ENCODE results near the gene NME8.
"Not testable (repeated sequence)": the region's sequence is repeated elsewhere in the genome, so short reads cannot be mapped to it uniquely, and the experiment has no call there.

NME8 gene, protein sequence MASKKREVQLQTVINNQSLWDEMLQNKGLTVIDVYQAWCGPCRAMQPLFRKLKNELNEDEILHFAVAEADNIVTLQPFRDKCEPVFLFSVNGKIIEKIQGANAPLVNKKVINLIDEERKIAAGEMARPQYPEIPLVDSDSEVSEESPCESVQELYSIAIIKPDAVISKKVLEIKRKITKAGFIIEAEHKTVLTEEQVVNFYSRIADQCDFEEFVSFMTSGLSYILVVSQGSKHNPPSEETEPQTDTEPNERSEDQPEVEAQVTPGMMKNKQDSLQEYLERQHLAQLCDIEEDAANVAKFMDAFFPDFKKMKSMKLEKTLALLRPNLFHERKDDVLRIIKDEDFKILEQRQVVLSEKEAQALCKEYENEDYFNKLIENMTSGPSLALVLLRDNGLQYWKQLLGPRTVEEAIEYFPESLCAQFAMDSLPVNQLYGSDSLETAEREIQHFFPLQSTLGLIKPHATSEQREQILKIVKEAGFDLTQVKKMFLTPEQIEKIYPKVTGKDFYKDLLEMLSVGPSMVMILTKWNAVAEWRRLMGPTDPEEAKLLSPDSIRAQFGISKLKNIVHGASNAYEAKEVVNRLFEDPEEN

DNA sequence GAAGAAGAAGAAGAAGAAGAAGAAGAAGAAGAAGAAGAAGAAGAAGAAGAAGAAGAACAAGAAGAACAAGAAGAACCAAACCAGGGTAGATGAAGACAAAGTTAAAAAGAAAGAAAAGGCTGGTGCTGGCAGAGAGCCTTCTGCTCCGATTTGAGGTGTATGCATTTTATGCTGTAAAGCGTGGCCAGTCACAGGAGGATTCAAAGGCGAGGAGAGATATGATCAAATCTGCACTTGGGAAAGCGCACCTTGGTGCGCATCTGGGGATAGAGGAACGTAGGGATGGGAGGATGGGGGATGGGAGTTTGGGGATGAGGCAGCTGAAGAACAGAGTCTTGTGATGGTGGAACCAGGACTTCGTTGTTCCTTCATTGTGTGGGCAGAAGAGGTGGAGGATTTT is at the start of gene NME8:
Gene NME8 (plus strand): TSS at position 301 of the 400 bp plus-strand sequence. CDS start 1,670 bp downstream, outside the sequence.
- no peak within 1 kb of the TSS for H3K4me3 ChIP-seq (ENCODE audit: low read depth in 1 of 5, low read length in 5 of 5)
- no peak within 1 kb of the TSS for H3K27ac ChIP-seq (ENCODE audit: low read depth, low read length)
- H3K27me3 ChIP-seq (ENCODE audit: control insufficient read depth in 5 of 5, insufficient read depth in 4 of 5, low read length in 5 of 5): peaks cover 0 to 3% (median 0%) of the 10 kb centered on the region in 5 donors
- H3K4me1 ChIP-seq (ENCODE audit: control insufficient read depth in 5 of 5, insufficient read depth in 5 of 5, low read length in 5 of 5): no peaks in the 10 kb centered on the region
- no peak within 1 kb of the TSS for H3K9ac ChIP-seq (ENCODE audit: low read length in 5 of 5)
- no peaks in the 10 kb centered on the region for H3K36me3 ChIP-seq (ENCODE audit: control insufficient read depth in 5 of 5, insufficient read depth in 5 of 5, low read length in 5 of 5)
- peaks cover 0 to 5% (median 0%) of the 10 kb centered on the region in 5 donors for H3K9me3 ChIP-seq (ENCODE audit: control insufficient read depth in 5 of 5, low read length in 5 of 5)

GRCh38 chr7:37806152-37806551 is 42.2 kb upstream of the NME8 start:
- no peaks in the 10 kb centered on the region for H3K4me1 ChIP-seq (ENCODE audit: control insufficient read depth in 5 of 5, insufficient read depth in 5 of 5, low read length in 5 of 5)
- no peaks in the 10 kb centered on the region for H3K36me3 ChIP-seq (ENCODE audit: control insufficient read depth in 5 of 5, insufficient read depth in 5 of 5, low read length in 5 of 5)
- no peaks in the 10 kb centered on the region for H3K27me3 ChIP-seq (ENCODE audit: control insufficient read depth in 5 of 5, insufficient read depth in 4 of 5, low read length in 5 of 5)
- no peaks in the 10 kb centered on the region for H3K9me3 ChIP-seq (ENCODE audit: control insufficient read depth in 5 of 5, low read length in 5 of 5)
- no peak overlapping the region for H3K9ac ChIP-seq (ENCODE audit: low read length in 5 of 5)
- no peak overlapping the region for H3K27ac ChIP-seq (ENCODE audit: low read depth, low read length)
- H3K4me3 ChIP-seq (ENCODE audit: low read depth in 1 of 5, low read length in 5 of 5): no peak overlapping the region

GRCh38 chr7:37812161-37812580 is 36.2 kb upstream of the NME8 start:
- not testable (repeated sequence) for H3K9me3 ChIP-seq (ENCODE audit: control insufficient read depth in 5 of 5, low read length in 5 of 5); H3K36me3 ChIP-seq (ENCODE audit: control insufficient read depth in 5 of 5, insufficient read depth in 5 of 5, low read length in 5 of 5); H3K9ac ChIP-seq (ENCODE audit: low read length in 5 of 5); H3K27me3 ChIP-seq (ENCODE audit: control insufficient read depth in 5 of 5, insufficient read depth in 4 of 5, low read length in 5 of 5); H3K27ac ChIP-seq (ENCODE audit: low read depth, low read length); H3K4me3 ChIP-seq (ENCODE audit: low read depth in 1 of 5, low read length in 5 of 5); H3K4me1 ChIP-seq (ENCODE audit: control insufficient read depth in 5 of 5, insufficient read depth in 5 of 5, low read length in 5 of 5)

DNA sequence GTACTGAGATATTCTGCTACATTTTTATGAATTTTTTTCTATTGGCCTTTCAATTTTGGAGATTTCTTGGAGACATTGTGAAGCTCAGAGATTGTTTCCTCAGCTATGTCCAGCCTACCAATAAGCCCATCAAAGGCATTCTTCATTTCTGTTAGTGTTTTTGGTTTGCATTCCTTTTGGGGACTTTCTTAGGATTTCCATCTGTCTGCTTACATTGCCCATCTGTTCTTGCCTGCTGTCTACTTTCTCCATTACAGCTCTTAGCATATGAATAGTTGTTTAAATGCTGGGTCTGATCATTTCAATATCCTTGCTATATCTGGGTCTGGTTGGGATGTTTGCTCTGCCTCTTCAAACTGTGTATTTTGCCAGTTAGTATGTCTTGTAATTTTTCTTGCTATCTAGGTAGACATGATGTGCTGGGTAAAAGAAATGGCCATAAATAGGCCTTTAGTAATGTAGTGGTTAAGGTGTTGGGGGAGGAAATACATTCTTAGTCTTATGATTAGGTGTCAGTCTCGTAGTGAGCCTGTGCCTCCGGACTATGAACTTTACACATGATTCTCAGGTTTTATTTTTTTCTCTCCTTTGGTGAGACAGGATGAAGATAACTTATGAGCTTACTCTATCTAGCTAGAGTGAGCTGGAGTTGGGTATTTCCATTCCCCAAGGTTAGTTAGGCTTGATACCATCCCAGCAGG is 32.6 kb upstream of the NME8 start:
- peaks cover 0 to 3% (median 0%) of the 10 kb centered on the region in 5 donors for H3K4me1 ChIP-seq (ENCODE audit: control insufficient read depth in 5 of 5, insufficient read depth in 5 of 5, low read length in 5 of 5)
- H3K9me3 ChIP-seq (ENCODE audit: control insufficient read depth in 5 of 5, low read length in 5 of 5): peaks cover 0 to 3% (median 0%) of the 10 kb centered on the region in 5 donors
- no peak overlapping the region for H3K4me3 ChIP-seq (ENCODE audit: low read depth in 1 of 5, low read length in 5 of 5)
- H3K27ac ChIP-seq (ENCODE audit: low read depth, low read length): no peak overlapping the region
- H3K27me3 ChIP-seq (ENCODE audit: control insufficient read depth in 5 of 5, insufficient read depth in 4 of 5, low read length in 5 of 5): no peaks in the 10 kb centered on the region
- H3K36me3 ChIP-seq (ENCODE audit: control insufficient read depth in 5 of 5, insufficient read depth in 5 of 5, low read length in 5 of 5): no peaks in the 10 kb centered on the region
- no peak overlapping the region for H3K9ac ChIP-seq (ENCODE audit: low read length in 5 of 5)

GRCh38 chr7:37816922-37817590 is 31.3 kb upstream of the NME8 start:
- Histone ChIP-seq H3K4me1 (ENCODE audit: control insufficient read depth in 5 of 5, insufficient read depth in 5 of 5, low read length in 5 of 5) (peaks cover 0 to 3% (median 0%) of the 10 kb centered on the region in 5 donors), H3K27ac (ENCODE audit: low read depth, low read length) (no peak overlapping the region), H3K27me3 (ENCODE audit: control insufficient read depth in 5 of 5, insufficient read depth in 4 of 5, low read length in 5 of 5) (no peaks in the 10 kb centered on the region), H3K4me3 (ENCODE audit: low read depth in 1 of 5, low read length in 5 of 5) (no peak overlapping the region), H3K9me3 (ENCODE audit: control insufficient read depth in 5 of 5, low read length in 5 of 5) (peaks cover 0 to 7% (median 6%) of the 10 kb centered on the region in 5 donors), H3K9ac (ENCODE audit: low read length in 5 of 5) (no peak overlapping the region), H3K36me3 (ENCODE audit: control insufficient read depth in 5 of 5, insufficient read depth in 5 of 5, low read length in 5 of 5) (no peaks in the 10 kb centered on the region)

- Histone ChIP-seq H3K4me1 (ENCODE audit: control insufficient read depth in 5 of 5, insufficient read depth in 5 of 5, low read length in 5 of 5) (peaks cover 0 to 3% (median 0%) of the 10 kb centered on the region in 5 donors), H3K9me3 (ENCODE audit: control insufficient read depth in 5 of 5, low read length in 5 of 5) (peaks cover 0 to 7% (median 6%) of the 10 kb centered on the region in 5 donors), H3K27me3 (ENCODE audit: control insufficient read depth in 5 of 5, insufficient read depth in 4 of 5, low read length in 5 of 5) (no peaks in the 10 kb centered on the region), H3K27ac (ENCODE audit: low read depth, low read length) (no peak overlapping the region), H3K4me3 (ENCODE audit: low read depth in 1 of 5, low read length in 5 of 5) (no peak overlapping the region), H3K9ac (ENCODE audit: low read length in 5 of 5) (no peak overlapping the region), H3K36me3 (ENCODE audit: control insufficient read depth in 5 of 5, insufficient read depth in 5 of 5, low read length in 5 of 5) (no peaks in the 10 kb centered on the region)
Measured at GRCh38 chr7:37817591-37817960, 30.8 kb upstream of the NME8 start.

DNA sequence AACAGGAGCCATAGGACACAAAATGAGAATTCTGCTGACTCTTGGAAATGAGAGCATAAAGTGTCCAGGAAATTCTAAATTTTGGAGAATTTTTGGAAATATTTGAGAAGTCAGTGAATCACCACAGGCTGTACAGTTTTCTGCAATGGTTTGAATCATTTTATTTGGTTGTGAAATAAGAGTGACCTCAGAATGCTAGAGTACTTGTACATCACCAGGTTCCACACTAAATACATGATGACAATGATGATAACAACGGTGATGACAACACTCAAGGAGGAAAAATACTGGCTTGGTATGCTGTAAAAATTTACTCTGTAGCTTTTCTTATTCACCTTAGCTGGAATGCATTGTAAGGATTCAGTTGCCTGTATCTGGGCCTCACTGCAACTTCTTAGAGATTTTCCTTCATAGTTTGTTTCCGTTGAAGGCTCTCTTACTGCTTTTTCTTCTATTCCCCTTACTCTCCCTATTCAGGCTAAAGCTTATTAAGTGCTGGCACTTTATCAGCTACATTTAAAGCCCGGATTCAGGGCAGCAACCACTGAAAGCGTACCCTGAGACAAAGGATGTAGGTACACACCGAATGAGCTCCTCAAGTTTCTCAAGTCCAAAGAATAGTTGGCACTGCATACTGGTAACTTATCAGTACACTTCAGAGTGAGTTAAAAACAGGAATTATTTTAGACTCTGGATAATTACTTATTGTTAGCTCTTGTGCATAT is 30.2 kb upstream of the NME8 start:
- no peak overlapping the region for H3K9ac ChIP-seq (ENCODE audit: low read length in 5 of 5)
- no peaks in the 10 kb centered on the region for H3K27me3 ChIP-seq (ENCODE audit: control insufficient read depth in 5 of 5, insufficient read depth in 4 of 5, low read length in 5 of 5)
- H3K27ac ChIP-seq (ENCODE audit: low read depth, low read length): no peak overlapping the region
- H3K36me3 ChIP-seq (ENCODE audit: control insufficient read depth in 5 of 5, insufficient read depth in 5 of 5, low read length in 5 of 5): no peaks in the 10 kb centered on the region
- H3K4me3 ChIP-seq (ENCODE audit: low read depth in 1 of 5, low read length in 5 of 5): no peak overlapping the region
- H3K4me1 ChIP-seq (ENCODE audit: control insufficient read depth in 5 of 5, insufficient read depth in 5 of 5, low read length in 5 of 5): peaks cover 0 to 3% (median 0%) of the 10 kb centered on the region in 5 donors
- H3K9me3 ChIP-seq (ENCODE audit: control insufficient read depth in 5 of 5, low read length in 5 of 5): peaks cover 0 to 7% (median 6%) of the 10 kb centered on the region in 5 donors

DNA sequence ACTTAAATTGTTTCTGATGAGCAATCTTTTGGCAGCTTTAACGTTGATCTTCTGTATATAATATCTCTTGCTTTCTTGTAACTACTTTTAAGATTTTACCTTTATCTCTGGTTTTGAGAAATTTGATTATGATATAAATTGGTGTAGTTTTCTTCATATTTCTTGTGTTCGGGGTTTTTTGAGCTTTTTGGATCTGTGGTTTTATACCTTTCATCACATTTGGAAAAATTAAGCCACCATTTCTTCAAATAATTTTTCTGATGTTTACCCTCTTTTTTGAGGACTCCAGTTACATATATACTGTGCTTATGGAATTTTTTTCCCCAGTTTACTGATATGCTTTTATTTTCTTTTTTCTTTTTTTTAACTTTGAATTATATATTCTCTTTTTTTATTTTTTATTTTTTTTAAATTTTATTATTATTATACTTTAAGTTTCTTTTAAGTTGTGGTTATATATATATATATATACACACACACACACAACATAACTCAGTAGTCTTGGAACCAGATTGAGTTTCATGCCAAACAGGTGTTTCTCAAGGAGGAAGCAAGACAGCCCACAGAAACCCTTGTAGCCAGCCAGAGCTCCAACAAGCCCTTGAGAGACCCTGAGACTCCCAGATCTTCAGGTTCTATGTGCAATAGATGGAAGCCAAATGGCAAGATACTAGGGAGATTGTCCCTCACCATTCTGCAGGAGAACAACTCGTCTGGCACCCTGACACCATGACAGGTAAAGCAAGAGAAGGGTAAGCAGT is 27.5 kb upstream of the NME8 start:
- Histone ChIP-seq H3K27ac (ENCODE audit: low read depth, low read length) (no peak overlapping the region), H3K36me3 (ENCODE audit: control insufficient read depth in 5 of 5, insufficient read depth in 5 of 5, low read length in 5 of 5) (no peaks in the 10 kb centered on the region), H3K27me3 (ENCODE audit: control insufficient read depth in 5 of 5, insufficient read depth in 4 of 5, low read length in 5 of 5) (no peaks in the 10 kb centered on the region), H3K9ac (ENCODE audit: low read length in 5 of 5) (no peak overlapping the region), H3K9me3 (ENCODE audit: control insufficient read depth in 5 of 5, low read length in 5 of 5) (peaks cover 0 to 7% (median 6%) of the 10 kb centered on the region in 5 donors), H3K4me3 (ENCODE audit: low read depth in 1 of 5, low read length in 5 of 5) (peak overlapping the region in 1 of 5 donors; percentile 1), H3K4me1 (ENCODE audit: control insufficient read depth in 5 of 5, insufficient read depth in 5 of 5, low read length in 5 of 5) (peaks cover 0 to 3% (median 0%) of the 10 kb centered on the region in 5 donors)

DNA sequence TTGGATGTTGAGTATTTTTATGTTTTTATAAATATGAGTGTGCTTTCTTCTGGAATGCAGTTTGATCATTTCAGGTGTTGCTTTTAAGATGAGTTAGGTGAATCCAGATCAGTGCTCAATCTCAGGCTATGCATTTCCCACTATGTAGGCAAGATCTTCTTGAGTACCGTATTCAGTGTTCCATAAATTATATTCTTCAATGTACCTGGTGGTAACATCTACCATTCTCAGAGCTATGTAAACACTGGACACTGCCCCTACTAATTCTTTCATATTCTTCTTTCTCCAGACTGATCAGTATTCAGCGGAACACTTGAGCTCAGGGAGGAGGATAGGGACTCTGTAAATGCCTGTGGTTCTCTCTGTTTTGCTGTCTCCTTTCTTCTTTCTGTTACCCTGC is 25.5 kb upstream of the NME8 start:
- H3K9me3 ChIP-seq (ENCODE audit: control insufficient read depth in 5 of 5, low read length in 5 of 5): peaks cover 0 to 7% (median 6%) of the 10 kb centered on the region in 5 donors
- peaks cover 0 to 9% (median 5%) of the 10 kb centered on the region in 5 donors for H3K4me1 ChIP-seq (ENCODE audit: control insufficient read depth in 5 of 5, insufficient read depth in 5 of 5, low read length in 5 of 5)
- H3K27me3 ChIP-seq (ENCODE audit: control insufficient read depth in 5 of 5, insufficient read depth in 4 of 5, low read length in 5 of 5): no peaks in the 10 kb centered on the region
- H3K36me3 ChIP-seq (ENCODE audit: control insufficient read depth in 5 of 5, insufficient read depth in 5 of 5, low read length in 5 of 5): no peaks in the 10 kb centered on the region
- no peak overlapping the region for H3K9ac ChIP-seq (ENCODE audit: low read length in 5 of 5)
- H3K27ac ChIP-seq (ENCODE audit: low read depth, low read length): no peak overlapping the region
- no peak overlapping the region for H3K4me3 ChIP-seq (ENCODE audit: low read depth in 1 of 5, low read length in 5 of 5)
